ENCODE data around the gene TXNRD2. TPM values are rescaled to one million over a fixed set of nuclear protein-coding genes. Genes with fewer than 3 reads are reported as not detected.

Gene TXNRD2
- total and polyA plus RNA-seq, 2 donors (not counting 1 experiment from before 2014, with no cell fraction given) = 24.8 to 36.2 TPM

DNA sequence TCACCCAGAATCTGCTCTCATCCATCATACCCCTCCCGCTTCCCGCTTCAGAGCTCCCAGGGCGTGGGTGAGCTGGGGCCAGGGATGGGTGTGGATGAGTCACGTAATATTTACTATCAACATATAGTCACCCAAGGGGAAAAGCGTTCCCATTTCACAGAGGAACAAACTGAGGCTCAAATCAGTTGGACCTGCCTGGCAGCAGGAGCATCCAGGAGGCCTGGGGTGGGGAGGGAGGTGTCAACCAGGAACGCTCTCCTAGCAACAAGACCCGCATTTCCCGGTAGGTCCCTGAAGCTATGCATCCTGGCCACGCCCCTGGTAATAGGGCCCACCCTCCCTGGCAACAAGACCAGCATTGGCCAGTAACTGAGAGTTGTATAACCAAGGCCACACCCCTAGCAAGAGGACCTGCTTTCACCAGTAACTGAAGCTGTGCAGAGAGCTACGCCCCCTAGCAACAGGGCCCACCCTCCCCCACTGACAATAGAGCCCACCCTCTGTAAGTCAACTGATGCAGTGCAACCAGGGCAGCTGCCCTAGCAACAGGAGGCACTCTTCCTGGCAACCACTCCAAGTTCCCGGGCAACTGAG is 32.7 kb upstream of the TXNRD2 start:
- Histone ChIP-seq H3K79me2 (ENCODE audit: control insufficient read depth, insufficient read depth, low read length) (no peaks in the 10 kb centered on the region), H3K4me3 (ENCODE audit: control extremely low read depth in 1 of 5, extremely low read depth in 1 of 5, insufficient read depth in 1 of 5, low read depth in 2 of 5, low read length in 4 of 5) (no peak overlapping the region), H3K36me3 (replicated peaks in 1 of 2; ENCODE audit: control extremely low read depth in 1 of 2, control insufficient read depth in 1 of 2, extremely low read depth in 1 of 2, insufficient read depth in 2 of 2, low read length in 1 of 2) (no peaks in the 10 kb centered on the region), H3K27me3 (replicated peaks in 1 of 4; ENCODE audit: control extremely low read depth in 1 of 4, control insufficient read depth in 3 of 4, insufficient read depth in 4 of 4, low read length in 3 of 4) (no peaks in the 10 kb centered on the region), H3K4me2 (replicated peaks; ENCODE audit: low read depth, low read length, poor library complexity, severe bottlenecking) (no peak overlapping the region), H3K4me1 (ENCODE audit: control insufficient read depth in 2 of 2, insufficient read depth in 2 of 2, low read length in 2 of 2) (peaks cover 0 to 4% of the 10 kb centered on the region in 2 donors), H4K20me1 (ENCODE audit: control insufficient read depth, insufficient read depth, low read length, poor library complexity, severe bottlenecking) (no peaks in the 10 kb centered on the region), H3K27ac (ENCODE audit: low read length in 2 of 2) (no peak overlapping the region), H3K9ac (ENCODE audit: low read length) (no peak overlapping the region), H2AFZ (ENCODE audit: insufficient read depth, low read depth, low read length, poor library complexity, severe bottlenecking) (no peak overlapping the region), H3K9me3 (ENCODE audit: control extremely low read depth in 1 of 3, control insufficient read depth in 2 of 3, insufficient read depth in 1 of 3, low read length in 2 of 3) (no peaks in the 10 kb centered on the region)
- 13% methylated on average over 5 of the region's 11 CpGs for WGBS (ENCODE audit: insufficient coverage)
- ChIA-PET POLR2A (no interaction called here), CTCF (interaction anchor here (1.9 to 7.2 kb wide), 2 partner anchors 21 to 39 kb away, joined by 6 to 65 read pairs; no protein-coding TSS in a partner anchor)
- peak; percentile 62 for ATAC-seq (ENCODE audit: low read depth)
- Mint-ChIP-seq H3K27me3 (no peaks in the 10 kb centered on the region), H3K4me3 (no peak overlapping the region), H3K27ac (no peak overlapping the region), H3K4me1 (peaks cover 14% of the 10 kb centered on the region), H3K9me3 (ENCODE audit: insufficient read depth) (no peaks in the 10 kb centered on the region)
- TF ChIP-seq EZH2 (IDR thresholded peaks at IDR 0.05; ENCODE audit: borderline replicate concordance, insufficient read depth, low read depth, low read length, poor library complexity, severe bottlenecking) = no peak
- TF ChIP-seq, protein P1, sequence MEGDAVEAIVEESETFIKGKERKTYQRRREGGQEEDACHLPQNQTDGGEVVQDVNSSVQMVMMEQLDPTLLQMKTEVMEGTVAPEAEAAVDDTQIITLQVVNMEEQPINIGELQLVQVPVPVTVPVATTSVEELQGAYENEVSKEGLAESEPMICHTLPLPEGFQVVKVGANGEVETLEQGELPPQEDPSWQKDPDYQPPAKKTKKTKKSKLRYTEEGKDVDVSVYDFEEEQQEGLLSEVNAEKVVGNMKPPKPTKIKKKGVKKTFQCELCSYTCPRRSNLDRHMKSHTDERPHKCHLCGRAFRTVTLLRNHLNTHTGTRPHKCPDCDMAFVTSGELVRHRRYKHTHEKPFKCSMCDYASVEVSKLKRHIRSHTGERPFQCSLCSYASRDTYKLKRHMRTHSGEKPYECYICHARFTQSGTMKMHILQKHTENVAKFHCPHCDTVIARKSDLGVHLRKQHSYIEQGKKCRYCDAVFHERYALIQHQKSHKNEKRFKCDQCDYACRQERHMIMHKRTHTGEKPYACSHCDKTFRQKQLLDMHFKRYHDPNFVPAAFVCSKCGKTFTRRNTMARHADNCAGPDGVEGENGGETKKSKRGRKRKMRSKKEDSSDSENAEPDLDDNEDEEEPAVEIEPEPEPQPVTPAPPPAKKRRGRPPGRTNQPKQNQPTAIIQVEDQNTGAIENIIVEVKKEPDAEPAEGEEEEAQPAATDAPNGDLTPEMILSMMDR (IDR thresholded peaks at IDR 0.05) = no peak
- DNase-seq = peak; percentile 29
- intact Hi-C loops (cut with micrococcal nuclease) = loop anchor here (5.0 kb wide), 1 partner anchor 158 kb away; the partner anchor contains the start of gene ZDHHC8

DNA sequence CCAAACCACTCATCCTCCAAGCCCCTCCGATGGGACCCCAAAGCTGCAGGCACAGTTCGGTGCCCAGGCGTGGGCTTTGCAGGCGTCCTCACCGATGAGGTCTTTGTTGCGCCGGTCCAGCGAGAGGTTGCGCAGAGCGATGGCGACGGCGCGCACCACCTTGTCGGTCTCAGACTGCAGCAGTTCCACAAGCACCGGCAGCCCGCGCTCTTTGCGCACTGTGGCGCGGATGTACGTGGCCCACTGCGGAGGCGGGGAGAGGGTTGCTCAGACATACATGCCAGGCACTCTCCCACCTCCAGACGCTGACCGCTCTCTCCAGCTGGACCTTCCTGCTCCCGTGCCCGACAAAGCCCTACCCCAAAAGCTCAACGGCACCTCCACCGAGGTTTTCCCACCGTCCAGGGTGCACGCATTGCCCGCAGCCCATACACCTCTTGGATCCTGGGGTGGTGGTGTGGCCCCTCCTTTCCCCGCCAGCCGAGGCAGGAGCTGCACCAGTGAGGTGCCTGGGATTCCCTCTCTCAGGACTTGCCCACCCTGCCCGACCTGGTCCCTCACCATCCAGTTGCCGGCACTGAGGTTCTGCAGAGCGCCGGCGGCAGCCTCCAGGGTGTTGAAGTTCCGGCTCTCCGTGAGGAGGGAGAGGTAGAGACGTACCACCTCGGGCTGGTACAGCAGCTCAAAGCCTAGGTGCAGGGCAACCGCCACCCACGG is 32.1 kb upstream of the TXNRD2 start:
- H4K20me1 ChIP-seq (ENCODE audit: control insufficient read depth, insufficient read depth, low read length, poor library complexity, severe bottlenecking) = no peaks in the 10 kb centered on the region
- no peak overlapping the region for H3K27ac ChIP-seq (ENCODE audit: low read length in 2 of 2)
- H3K27me3 ChIP-seq (replicated peaks in 1 of 4; ENCODE audit: control extremely low read depth in 1 of 4, control insufficient read depth in 3 of 4, insufficient read depth in 4 of 4, low read length in 3 of 4) = no peaks in the 10 kb centered on the region
- peaks cover 0 to 4% of the 10 kb centered on the region in 2 experiments for H3K36me3 ChIP-seq (replicated peaks in 1 of 2; ENCODE audit: control extremely low read depth in 1 of 2, control insufficient read depth in 1 of 2, extremely low read depth in 1 of 2, insufficient read depth in 2 of 2, low read length in 1 of 2)
- H3K9me3 Mint-ChIP-seq (ENCODE audit: insufficient read depth) = no peaks in the 10 kb centered on the region
- no peak overlapping the region for H3K4me3 ChIP-seq (ENCODE audit: control extremely low read depth in 1 of 5, extremely low read depth in 1 of 5, insufficient read depth in 1 of 5, low read depth in 2 of 5, low read length in 4 of 5)
- CTCF ChIA-PET = interaction anchor here (0.7 to 7.2 kb wide), 3 partner anchors 15 to 40 kb away, joined by 3 to 65 read pairs (median 6); no protein-coding TSS in a partner anchor
- H3K4me3 Mint-ChIP-seq = no peak overlapping the region
- TF ChIP-seq, protein P1 (IDR thresholded peaks at IDR 0.05) = no peak
- TF ChIP-seq EZH2 (IDR thresholded peaks at IDR 0.05; ENCODE audit: borderline replicate concordance, insufficient read depth, low read depth, low read length, poor library complexity, severe bottlenecking) = no peak
- no peak overlapping the region for H2AFZ ChIP-seq (ENCODE audit: insufficient read depth, low read depth, low read length, poor library complexity, severe bottlenecking)
- no peaks in the 10 kb centered on the region for H3K27me3 Mint-ChIP-seq
- DNase-seq (no peak), ATAC-seq (ENCODE audit: low read depth) (no peak)
- WGBS (ENCODE audit: insufficient coverage) = 96% methylated on average over 44 of the region's 46 CpGs
- no peak overlapping the region for H3K9ac ChIP-seq (ENCODE audit: low read length)
- POLR2A ChIA-PET = no interaction called here
- intact Hi-C loops (cut with micrococcal nuclease) = loop anchor here (5.0 kb wide), 1 partner anchor 159 kb away; the partner anchor contains the start of gene ZDHHC8
- no peaks in the 10 kb centered on the region for H3K79me2 ChIP-seq (ENCODE audit: control insufficient read depth, insufficient read depth, low read length)
- H3K9me3 ChIP-seq (ENCODE audit: control extremely low read depth in 1 of 3, control insufficient read depth in 2 of 3, insufficient read depth in 1 of 3, low read length in 2 of 3) = no peaks in the 10 kb centered on the region
- H3K4me1 Mint-ChIP-seq = peaks cover 14% of the 10 kb centered on the region
- no peak overlapping the region for H3K27ac Mint-ChIP-seq
- no peak overlapping the region for H3K4me2 ChIP-seq (replicated peaks; ENCODE audit: low read depth, low read length, poor library complexity, severe bottlenecking)
- peaks cover 0 to 4% of the 10 kb centered on the region in 2 donors for H3K4me1 ChIP-seq (ENCODE audit: control insufficient read depth in 2 of 2, insufficient read depth in 2 of 2, low read length in 2 of 2)
